ENCODE data around the gene TMEM80. TPM values are rescaled to one million over a fixed set of nuclear protein-coding genes. Genes with fewer than 3 reads are reported as not detected.

Gene TMEM80
- total RNA-seq, 2 donors from 2014 or later, result 18.4 to 36.6 TPM

DNA sequence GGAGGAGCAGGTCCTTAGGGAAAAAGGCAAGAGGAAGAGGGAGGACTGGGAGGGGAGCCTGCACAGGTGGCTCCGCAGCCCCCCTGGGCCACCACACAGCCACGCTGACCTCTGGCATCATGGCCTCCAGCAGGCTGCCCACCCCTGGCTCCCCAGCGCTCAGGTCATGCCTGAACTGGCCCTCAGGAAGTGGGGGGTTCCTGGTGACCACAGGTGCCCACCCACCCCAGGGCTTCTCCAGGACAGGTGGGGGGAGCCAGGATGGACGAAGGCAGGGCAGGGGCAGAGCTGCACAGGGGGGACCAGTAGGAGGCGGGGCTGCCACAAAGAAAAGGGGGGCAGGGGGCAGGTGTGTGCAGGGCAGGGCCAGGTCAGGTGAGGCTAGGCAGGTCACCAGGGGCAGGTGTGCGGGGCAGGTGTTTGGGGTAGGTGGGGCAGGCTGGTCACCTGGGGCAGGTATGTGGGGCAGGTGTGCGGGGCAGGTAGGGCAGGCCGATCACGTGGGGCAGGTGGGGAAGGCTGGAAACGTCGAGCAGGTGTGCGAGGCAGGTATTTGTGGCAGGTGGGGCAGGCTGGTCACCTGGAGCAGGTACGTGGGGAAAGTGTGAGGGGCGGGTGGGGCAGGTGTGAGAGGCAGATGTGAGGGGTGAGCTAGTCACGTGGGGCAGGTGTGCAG, 1.6 kb upstream of the TMEM80 start:
- Histone ChIP-seq H3K9ac (ENCODE audit: low read depth in 2 of 2, low read length in 2 of 2) (peak overlapping the region in 1 of 2 donors; percentile 51), H3K36me3 (no peaks in the 10 kb centered on the region), H3K27me3 (no peaks in the 10 kb centered on the region), H3K4me3 (peak overlapping the region; percentile 82), H3K4me1 (peaks cover 19% of the 10 kb centered on the region), H3K9me3 (no peaks in the 10 kb centered on the region), H3K27ac (no peak overlapping the region)
- intact Hi-C loops (cut with DNase I), result no loop called here
- TF ChIP-seq CTCF (IDR thresholded peaks at IDR 0.05), result no peak
- peak; percentile 73 for DNase-seq

DNA sequence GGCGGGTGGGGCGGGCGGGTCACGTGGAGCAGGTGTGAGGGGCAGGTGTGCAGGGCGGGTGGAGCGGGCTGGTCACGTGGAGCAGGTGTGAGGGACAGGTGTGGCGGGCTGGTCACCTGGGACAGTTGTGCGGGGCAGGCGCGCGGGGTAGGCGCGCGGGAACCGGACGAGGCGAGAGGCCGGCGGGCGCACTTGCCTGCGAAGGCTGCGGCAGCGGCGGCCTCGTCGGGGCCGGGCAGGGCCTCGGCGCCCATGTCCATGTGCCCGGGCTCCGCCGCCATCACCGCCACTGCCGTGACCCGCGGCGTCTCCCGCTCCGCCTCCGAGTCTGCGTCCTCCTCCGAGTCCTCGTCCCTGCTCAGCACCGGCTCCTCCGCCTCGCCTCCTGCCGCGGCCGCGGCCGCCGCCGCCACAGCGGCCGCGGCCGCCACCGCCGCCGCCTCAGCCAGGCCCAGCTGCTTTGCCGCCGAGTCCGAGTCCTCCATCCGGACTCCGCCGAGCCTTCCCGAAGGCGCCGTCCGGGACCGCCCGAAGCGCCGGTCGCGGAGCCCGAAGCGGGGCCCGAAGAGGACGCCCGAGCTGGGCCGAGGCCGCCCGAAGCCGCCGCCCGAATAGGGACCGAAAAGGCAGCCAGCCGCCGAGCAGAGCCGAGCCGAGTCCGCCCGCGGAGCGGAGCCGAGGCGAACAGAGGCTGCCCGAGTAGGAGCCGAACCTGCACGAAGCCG, 891 bp upstream of the TMEM80 start, which contains the start of gene DEAF1:
Gene DEAF1, minus strand, starts transcription at position 660 of the 725 bp plus-strand sequence. Its CDS starts 175 bp downstream, at position 485.
- peak; percentile 97 for DNase-seq
- Histone ChIP-seq H3K36me3 (no peaks in the 10 kb centered on the region), H3K4me3 (peak within 1 kb of the TSS; percentile 82), H3K9me3 (no peaks in the 10 kb centered on the region), H3K27ac (peak within 1 kb of the TSS; percentile 100), H3K4me1 (peaks cover 19% of the 10 kb centered on the region), H3K27me3 (no peaks in the 10 kb centered on the region), H3K9ac (ENCODE audit: low read depth in 2 of 2, low read length in 2 of 2) (peak within 1 kb of the TSS; percentile 79 to 94)
- no peak for TF ChIP-seq CTCF (IDR thresholded peaks at IDR 0.05)
- intact Hi-C loops (cut with DNase I), result no loop called here

DNA sequence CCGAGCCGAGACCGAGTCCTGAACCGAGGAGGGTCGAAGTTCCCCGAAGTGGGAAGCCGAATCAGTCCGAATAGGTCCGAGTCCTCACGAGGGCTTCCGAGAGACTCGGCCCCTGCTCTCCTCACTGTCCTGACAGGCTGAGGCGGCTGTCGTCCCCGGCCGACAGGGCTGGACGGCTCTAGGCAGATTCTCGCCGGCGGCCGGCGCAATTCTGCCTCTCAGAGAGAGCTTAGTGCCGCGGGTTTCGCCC, 403 bp upstream of the TMEM80 start:
- Histone ChIP-seq H3K9ac (ENCODE audit: low read depth in 2 of 2, low read length in 2 of 2) (peak overlapping the region; percentile 74 to 94), H3K4me1 (peaks cover 19% of the 10 kb centered on the region), H3K27me3 (no peaks in the 10 kb centered on the region), H3K36me3 (no peaks in the 10 kb centered on the region), H3K4me3 (peak overlapping the region; percentile 82), H3K27ac (peak overlapping the region; percentile 100), H3K9me3 (no peaks in the 10 kb centered on the region)
- TF ChIP-seq CTCF (IDR thresholded peaks at IDR 0.05), result no peak
- no peak for DNase-seq
- intact Hi-C loops (cut with DNase I), result no loop called here

DNA sequence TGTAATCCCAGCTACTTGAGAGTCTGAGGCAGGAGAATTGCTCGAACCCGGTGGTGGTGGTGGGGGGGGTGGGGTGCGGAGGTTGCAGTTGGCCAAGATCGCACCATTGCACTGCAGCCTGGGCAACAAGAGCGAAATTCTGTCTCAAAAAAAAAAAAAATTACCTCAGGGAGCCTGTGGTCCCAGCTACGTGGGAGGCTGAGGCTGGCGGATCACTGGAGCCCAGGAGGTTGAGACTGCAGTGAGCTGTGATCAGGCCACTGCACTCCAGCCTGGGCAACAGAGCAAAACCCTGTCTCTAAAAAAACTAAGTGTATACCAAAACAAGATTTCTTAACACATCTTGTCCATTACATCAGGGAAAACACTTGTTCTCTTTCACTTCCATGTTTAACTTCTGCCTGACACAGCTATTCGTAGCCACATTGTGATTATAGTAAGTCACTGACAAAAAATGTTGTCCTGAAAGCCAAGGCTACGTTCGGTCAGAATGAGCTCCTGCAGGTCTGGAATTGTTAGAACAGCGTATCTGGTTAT, 1.4 kb downstream of the TMEM80 start:
- Histone ChIP-seq H3K36me3 (no peaks in the 10 kb centered on the region), H3K9me3 (no peaks in the 10 kb centered on the region), H3K9ac (ENCODE audit: low read depth in 2 of 2, low read length in 2 of 2) (peak overlapping the region in 1 of 2 donors; percentile 19), H3K4me3 (peak overlapping the region; percentile 82), H3K27me3 (no peaks in the 10 kb centered on the region), H3K4me1 (peaks cover 15% of the 10 kb centered on the region), H3K27ac (peak overlapping the region; percentile 100)
- TF ChIP-seq CTCF (IDR thresholded peaks at IDR 0.05), result no peak
- DNase-seq, result no peak
- intact Hi-C loops (cut with DNase I), result loop anchor here (2.0 kb wide), 1 partner anchor 22 kb away; no protein-coding TSS in a partner anchor

DNA sequence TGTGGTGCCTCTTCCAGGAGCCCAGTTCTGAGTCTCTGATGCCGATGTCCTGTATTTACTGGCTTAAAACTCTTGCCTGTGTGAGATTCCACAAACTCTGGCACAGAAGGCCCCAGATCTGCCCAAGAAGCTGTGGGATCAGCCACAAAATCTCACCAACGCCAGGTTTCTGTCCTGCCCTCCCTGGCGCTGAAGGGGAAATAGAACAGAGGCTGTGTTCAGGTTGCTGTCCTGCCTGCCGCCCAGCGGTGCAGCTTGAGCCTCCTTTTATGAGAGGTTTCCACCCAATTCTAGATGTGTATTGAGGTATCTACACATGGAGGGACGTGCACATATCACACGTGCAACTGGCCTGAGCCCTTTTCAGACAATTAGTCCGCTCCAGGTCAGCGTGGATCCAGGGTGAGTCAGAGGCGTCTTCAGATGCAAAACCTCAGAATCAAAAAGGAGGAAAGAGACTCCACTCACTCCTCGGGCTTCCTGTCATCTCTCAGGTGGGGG, 2.2 kb downstream of the TMEM80 start:
- H3K4me1 ChIP-seq, result peaks cover 19% of the 10 kb centered on the region

More for the DNA sequence above, 2.2 kb downstream of the TMEM80 start:
- DNase-seq, result no peak
- TF ChIP-seq CTCF (IDR thresholded peaks at IDR 0.05), result no peak
- intact Hi-C loops (cut with DNase I), result loop anchor here (2.0 kb wide), 1 partner anchor 21 kb away; no protein-coding TSS in a partner anchor
- H3K9me3 ChIP-seq, result no peaks in the 10 kb centered on the region
- H3K9ac ChIP-seq (ENCODE audit: low read depth in 2 of 2, low read length in 2 of 2), result peak overlapping the region in 1 of 2 donors; percentile 13
- no peak overlapping the region for H3K4me3 ChIP-seq
- H3K36me3 ChIP-seq, result no peaks in the 10 kb centered on the region
- H3K27me3 ChIP-seq, result no peaks in the 10 kb centered on the region
- H3K27ac ChIP-seq, result peak overlapping the region; percentile 57
